IPS-18a (cell line): ENCODE results near the gene S100B.
A peak's percentile ranks its signal among the peaks of the same experiment; 100 is the strongest.
"Not testable (repeated sequence)": the region's sequence is repeated elsewhere in the genome, so short reads cannot be mapped to it uniquely, and the experiment has no call there.

Source experiments
- H3K27ac ChIP-seq: one replicate; pipeline ENCODE4 v1.5.1; 2013; ENCODE audit warnings: low read length
- H3K27me3 ChIP-seq: one replicate; pipeline ENCODE4 v1.6.1; 2013; ENCODE audit warnings: mild to moderate bottlenecking, low read length; ENCODE audit not compliant: control insufficient read depth, insufficient read depth
- H3K36me3 ChIP-seq: one replicate; pipeline ENCODE4 v1.6.1; 2013; ENCODE audit warnings: low read depth, low read length; ENCODE audit not compliant: control insufficient read depth
- H3K4me1 ChIP-seq: one replicate; pipeline ENCODE4 v1.6.1; 2013; ENCODE audit warnings: low read depth, low read length; ENCODE audit not compliant: control insufficient read depth
- H3K4me3 ChIP-seq: one replicate; pipeline ENCODE4 v1.5.1; 2013; ENCODE audit warnings: low read length
- H3K9ac ChIP-seq: one replicate; pipeline ENCODE4 v1.6.1; 2013; ENCODE audit warnings: mild to moderate bottlenecking, low read length, moderate library complexity
- H3K9me3 ChIP-seq: one replicate; pipeline ENCODE4 v1.6.1; 2013; ENCODE audit warnings: low read depth, low read length; ENCODE audit not compliant: control insufficient read depth

Gene S100B

DNA sequence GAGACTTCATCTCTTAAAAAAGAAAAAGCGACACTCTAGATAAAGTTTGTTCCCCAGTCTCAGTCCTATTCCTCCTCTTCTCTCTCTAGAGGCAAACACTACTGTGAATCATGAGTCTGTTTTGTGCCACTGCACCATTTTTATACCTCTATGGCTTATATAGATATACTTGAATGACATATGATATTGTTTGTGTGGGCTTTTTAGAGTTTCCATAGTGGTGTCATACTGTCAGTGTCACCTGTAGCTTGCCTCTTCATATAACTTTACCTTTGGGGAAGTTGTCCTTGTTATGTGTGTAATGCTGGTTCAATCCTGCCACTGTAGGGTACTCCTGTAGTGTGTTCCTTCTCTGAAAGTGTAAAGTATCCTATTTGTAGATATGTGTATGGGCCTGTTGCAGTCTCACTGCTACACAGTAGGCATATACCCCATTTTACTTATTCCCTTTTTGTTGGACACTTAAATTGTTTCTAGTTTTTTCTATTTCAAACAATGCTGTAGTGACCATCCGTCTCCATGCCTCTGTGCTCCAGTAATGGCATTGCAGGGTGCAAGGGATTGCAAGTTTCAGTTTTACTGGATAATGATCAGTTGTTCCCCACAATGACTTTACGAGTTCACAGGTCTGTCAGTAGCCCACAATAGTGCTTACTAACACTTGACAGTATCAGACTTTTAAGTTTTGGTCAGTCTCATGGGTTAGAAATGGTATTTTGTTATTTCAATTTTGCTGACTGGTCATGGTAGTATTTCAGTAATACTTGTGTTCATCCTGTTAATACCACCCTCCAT, 33.3 kb upstream of the S100B start:
- Histone ChIP-seq H3K4me1 (peaks cover 9% of the 10 kb centered on the region), H3K27ac (no peak overlapping the region), H3K36me3 (peaks cover 4% of the 10 kb centered on the region), H3K9ac (no peak overlapping the region), H3K4me3 (no peak overlapping the region), H3K9me3 (no peaks in the 10 kb centered on the region), H3K27me3 (no peaks in the 10 kb centered on the region)

DNA sequence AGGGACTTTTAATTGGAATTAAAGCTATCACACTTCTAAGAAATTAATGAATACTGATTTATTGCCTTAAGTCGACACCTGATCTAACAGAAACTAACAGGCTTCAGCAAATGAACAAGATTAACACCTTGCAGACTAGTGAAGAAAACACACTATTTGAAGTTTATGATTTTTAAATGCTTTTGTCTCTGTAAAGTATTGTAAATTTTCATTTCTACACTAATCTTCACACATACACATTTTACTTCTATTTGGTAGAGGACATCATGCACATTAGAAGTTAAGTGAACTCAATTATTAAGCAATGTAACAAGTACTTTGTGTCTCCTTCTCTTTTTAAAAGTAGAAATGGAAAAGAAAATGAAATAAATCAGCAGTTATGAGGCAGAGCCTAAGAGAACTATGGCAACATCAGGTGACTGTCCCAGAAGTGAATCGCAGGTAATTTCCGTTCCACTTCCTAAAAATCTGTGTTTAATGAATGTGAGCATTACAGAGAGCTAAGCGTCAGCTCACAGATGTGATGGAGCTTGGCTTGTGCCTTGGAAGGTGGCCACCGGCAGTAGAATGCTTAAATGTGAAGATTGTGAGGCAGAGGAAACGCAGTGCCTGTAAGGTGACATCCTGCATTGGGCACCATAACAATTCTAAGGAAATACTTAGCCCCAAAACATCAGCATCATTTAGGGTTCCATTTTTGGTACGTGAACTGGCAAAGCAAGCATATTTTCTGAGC, 31.8 kb upstream of the S100B start:
- H3K9ac ChIP-seq, result no peak overlapping the region
- H3K27ac ChIP-seq, result no peak overlapping the region
- H3K4me3 ChIP-seq, result peak overlapping the region; percentile 93
- peaks cover 4% of the 10 kb centered on the region for H3K36me3 ChIP-seq
- H3K4me1 ChIP-seq, result peaks cover 9% of the 10 kb centered on the region
- H3K9me3 ChIP-seq, result no peaks in the 10 kb centered on the region
- H3K27me3 ChIP-seq, result no peaks in the 10 kb centered on the region

DNA sequence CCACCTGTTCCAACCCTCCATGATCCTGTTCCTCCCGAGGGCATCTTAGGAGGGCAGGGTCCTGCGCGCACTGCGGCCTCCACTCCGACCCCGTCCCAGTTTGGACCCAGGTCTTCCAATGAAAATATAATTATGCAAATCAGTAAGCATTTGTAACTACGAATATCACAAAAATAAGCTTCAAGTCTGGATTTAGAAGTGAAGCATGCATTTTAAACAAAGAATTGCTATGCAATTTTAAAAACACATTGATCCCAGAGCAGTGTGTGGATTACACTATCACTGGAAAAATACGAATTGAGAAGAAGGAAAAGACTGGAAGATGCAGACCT, 31.3 kb upstream of the S100B start:
- H3K4me1 ChIP-seq, result peaks cover 9% of the 10 kb centered on the region
- no peak overlapping the region for H3K27ac ChIP-seq

DNA sequence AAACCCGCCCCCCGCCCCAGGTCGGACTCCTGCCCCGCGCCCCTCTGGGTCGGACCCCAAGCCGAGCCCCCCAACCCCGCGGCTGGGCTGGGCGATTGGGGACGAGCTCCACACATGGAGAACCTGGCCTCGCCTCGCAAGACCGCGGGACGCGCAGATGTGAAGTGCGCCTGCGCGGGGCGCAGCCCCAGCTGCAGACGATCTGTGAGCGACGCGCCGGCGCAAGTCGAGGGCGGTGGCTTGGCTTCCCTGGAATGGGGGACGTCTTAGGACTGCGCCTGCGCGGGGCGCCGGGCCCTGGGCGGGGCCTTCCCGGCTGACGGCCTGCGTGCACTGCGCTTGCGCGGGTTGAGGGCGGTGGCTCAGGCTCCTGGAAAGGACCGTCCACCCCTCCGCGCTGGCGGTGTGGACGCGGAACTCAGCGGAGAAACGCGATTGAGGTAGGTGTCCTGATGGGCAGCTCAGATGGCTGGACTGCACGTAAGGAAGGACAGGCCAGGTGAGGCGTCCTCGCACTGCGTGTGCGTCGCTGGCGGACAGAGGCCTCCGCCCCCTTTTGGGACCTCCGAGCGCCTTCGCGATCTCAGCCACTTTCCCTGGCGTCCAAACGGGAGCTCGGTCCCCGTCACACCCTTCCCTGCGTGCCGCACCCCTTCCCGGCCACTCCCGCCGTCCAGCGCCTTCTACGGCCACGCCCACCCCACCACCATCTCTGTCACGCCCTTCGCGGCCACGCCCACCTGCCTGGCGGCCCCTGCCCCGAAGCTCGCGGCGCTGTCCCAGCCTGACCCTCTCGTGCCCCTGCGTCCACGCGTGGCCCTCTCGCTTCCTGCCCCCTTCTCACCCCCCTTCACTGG, 30.7 kb upstream of the S100B start, which contains the start of gene PRMT2:
PRMT2 (plus strand) TSS at position 351 of the 857 bp plus-strand sequence. CDS start 1,278 bp downstream, outside the sequence.
- Histone ChIP-seq H3K4me1 (peaks cover 9% of the 10 kb centered on the region), H3K4me3 (peak within 1 kb of the TSS; percentile 93), H3K36me3 (peaks cover 4% of the 10 kb centered on the region), H3K9ac (peak within 1 kb of the TSS; percentile 87), H3K27me3 (no peaks in the 10 kb centered on the region), H3K9me3 (no peaks in the 10 kb centered on the region), H3K27ac (peak within 1 kb of the TSS; percentile 84)

More for the DNA sequence above, 31.3 kb upstream of the S100B start:
- Histone ChIP-seq H3K36me3 (peaks cover 4% of the 10 kb centered on the region), H3K9me3 (no peaks in the 10 kb centered on the region), H3K4me3 (peak overlapping the region; percentile 93), H3K27me3 (no peaks in the 10 kb centered on the region), H3K9ac (peak overlapping the region; percentile 87)

DNA sequence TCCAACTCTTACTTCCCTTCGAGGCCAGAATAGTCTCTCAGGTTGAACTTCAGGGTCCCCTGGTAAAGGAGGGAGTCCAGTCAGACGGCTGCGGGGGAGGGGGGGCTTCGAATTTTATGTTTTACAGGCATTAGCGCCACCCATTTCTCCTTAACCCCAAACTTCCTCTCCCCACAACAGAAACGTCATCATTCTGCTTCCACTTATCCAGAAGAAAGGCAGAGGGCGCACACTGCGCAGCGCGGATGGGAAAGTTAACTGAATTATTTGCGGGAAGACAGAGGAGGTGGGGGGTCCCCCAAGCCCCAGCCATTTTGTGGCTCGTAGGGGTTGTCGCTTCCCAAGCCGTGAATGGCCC, 30.1 kb upstream of the S100B start:
- peak overlapping the region; percentile 87 for H3K9ac ChIP-seq
- peak overlapping the region; percentile 84 for H3K27ac ChIP-seq
- no peaks in the 10 kb centered on the region for H3K9me3 ChIP-seq
- H3K4me1 ChIP-seq, result peaks cover 9% of the 10 kb centered on the region
- peaks cover 4% of the 10 kb centered on the region for H3K36me3 ChIP-seq
- H3K4me3 ChIP-seq, result peak overlapping the region; percentile 93
- no peaks in the 10 kb centered on the region for H3K27me3 ChIP-seq

DNA sequence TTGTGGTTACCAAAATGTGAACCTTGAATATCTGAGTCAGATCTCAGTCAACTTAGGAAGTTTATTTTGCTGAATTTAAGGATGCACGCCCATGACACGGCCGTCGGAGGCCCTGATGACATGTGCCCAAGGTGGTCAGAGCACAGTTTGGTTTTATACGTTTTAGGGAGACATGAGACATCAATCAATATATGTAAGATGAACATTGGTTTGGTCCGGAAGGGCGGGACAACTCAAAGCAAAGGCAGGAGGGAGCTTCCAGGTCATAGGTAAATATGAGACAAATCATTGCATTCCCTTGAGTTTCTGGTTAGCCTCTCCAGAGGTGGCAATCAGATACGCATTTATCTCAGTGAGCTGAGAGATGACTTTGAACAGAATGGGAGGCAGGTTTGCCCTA, 29.5 kb upstream of the S100B start:
- no peaks in the 10 kb centered on the region for H3K27me3 ChIP-seq
- H3K4me1 ChIP-seq, result peaks cover 9% of the 10 kb centered on the region
- H3K9me3 ChIP-seq, result no peaks in the 10 kb centered on the region
- peak overlapping the region; percentile 87 for H3K9ac ChIP-seq
- peak overlapping the region; percentile 93 for H3K4me3 ChIP-seq
- H3K36me3 ChIP-seq, result peaks cover 4% of the 10 kb centered on the region
- H3K27ac ChIP-seq, result no peak overlapping the region

DNA sequence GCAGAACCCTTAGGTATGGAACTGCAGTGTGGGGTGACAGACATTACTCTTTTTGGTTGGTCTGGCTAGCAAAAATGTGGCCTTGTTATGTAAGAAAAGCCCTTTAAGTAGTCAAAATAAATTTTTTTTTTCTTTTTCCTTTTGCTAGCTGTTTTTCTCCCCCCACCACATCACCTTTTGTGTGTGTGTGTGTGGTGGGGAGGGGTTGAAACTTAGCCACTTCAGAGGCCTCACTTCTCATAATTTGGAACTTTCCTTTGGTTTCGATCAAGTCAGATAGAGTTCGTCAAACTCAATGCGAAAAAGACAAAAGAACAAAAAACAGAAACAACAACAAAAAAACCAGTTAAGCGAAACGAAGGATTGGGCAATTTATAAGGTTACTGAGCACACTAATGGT, 28.7 kb upstream of the S100B start:
- Histone ChIP-seq H3K9ac (no peak overlapping the region), H3K4me1 (peaks cover 9% of the 10 kb centered on the region), H3K27ac (no peak overlapping the region), H3K36me3 (peaks cover 4% of the 10 kb centered on the region), H3K4me3 (no peak overlapping the region), H3K27me3 (no peaks in the 10 kb centered on the region), H3K9me3 (no peaks in the 10 kb centered on the region)

DNA sequence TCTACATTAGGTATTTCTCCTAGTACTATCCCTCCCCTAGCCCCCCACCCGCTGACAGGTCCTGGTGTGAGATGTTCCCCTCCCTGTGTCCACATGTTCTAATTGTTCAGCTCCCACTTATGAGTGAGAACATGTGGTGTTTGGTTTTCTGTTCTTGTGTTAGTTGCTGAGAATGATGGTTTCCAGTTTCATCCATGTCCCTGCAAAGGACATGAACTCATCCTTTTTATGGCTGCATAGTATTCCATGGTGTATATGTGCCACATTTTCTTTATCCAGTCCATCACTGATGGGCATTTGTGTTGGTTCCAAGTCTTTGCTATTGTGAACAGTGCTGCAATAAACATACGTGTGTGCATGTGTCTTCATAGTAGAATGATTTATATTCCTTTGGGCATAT, 26.0 kb upstream of the S100B start:
- not testable (repeated sequence) for H3K4me1 ChIP-seq, H3K4me3 ChIP-seq, H3K27me3 ChIP-seq, H3K9ac ChIP-seq, H3K27ac ChIP-seq, H3K36me3 ChIP-seq, H3K9me3 ChIP-seq

DNA sequence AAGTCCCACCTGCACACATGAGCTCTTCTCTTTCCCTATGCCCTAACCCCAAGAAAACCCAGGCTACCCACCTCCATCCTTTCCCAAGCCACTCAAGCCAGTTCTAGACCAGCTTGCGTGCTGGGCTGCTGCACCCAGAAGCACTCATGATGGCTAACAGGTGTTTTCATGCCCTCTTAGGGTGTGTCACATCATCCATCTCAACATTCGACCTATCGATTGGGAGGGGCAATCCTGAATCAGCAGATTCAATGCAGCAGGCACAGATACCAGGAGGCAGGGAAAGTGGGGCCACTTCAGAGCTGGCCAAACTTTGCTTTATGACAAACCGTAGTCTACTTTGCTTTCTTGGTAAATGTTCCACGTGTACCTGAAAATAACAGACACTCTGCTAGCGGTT, 24.0 kb upstream of the S100B start:
- H3K36me3 ChIP-seq, result no peaks in the 10 kb centered on the region
- H3K9ac ChIP-seq, result no peak overlapping the region
- H3K4me3 ChIP-seq, result no peak overlapping the region
- H3K27me3 ChIP-seq, result no peaks in the 10 kb centered on the region
- H3K27ac ChIP-seq, result no peak overlapping the region
- H3K4me1 ChIP-seq, result no peaks in the 10 kb centered on the region
- no peaks in the 10 kb centered on the region for H3K9me3 ChIP-seq

DNA sequence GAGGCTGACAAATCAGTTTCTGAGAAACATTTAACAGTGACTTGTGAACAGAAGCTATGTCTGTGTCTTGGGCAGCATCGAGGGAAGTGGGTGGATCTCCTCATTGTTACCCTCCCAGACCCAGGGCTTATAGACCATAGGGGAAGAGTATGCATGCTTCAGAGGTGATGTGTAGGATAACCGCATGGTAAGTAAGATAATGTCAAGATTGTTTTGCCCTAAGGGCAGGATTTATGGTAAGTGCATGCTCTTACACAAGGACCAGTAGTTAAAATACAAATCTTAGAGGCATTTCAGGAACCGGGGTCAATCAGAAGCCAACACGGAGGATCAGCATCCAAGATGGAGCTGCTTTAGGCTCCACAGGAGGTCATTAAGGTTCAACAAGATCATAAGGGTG, 22.8 kb upstream of the S100B start:
- H3K36me3 ChIP-seq, result no peaks in the 10 kb centered on the region
- H3K27me3 ChIP-seq, result no peaks in the 10 kb centered on the region
- H3K4me1 ChIP-seq, result no peaks in the 10 kb centered on the region
- H3K9ac ChIP-seq, result no peak overlapping the region
- H3K27ac ChIP-seq, result no peak overlapping the region
- H3K4me3 ChIP-seq, result no peak overlapping the region
- no peaks in the 10 kb centered on the region for H3K9me3 ChIP-seq

DNA sequence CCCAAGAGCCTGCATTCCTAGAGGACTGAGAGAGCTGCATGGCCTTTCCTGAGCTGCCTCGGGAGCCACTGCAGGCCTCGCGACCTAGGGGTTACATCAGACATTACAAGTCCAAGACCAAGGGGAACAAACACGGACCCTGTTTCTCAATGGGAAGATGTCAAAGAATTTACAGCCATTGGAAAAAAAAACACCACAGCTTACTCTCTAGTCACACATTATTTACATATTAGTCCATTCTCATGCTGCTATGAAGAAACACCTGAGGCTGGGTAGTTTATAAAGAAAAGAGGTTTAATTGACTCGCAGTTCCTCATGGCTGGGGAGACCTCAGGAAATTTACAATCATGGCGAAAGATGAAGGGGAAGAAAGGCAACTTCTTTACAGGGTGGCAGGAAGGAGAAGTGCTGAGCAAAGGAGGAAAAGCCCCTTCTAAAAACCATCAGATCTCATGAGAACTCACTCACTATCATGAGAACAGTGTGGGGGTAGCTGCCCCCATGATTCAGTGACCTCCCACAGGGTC, 22.2 kb upstream of the S100B start:
- Histone ChIP-seq H3K27me3 (no peaks in the 10 kb centered on the region), H3K4me1 (peaks cover 2% of the 10 kb centered on the region), H3K27ac (no peak overlapping the region), H3K9me3 (no peaks in the 10 kb centered on the region), H3K9ac (no peak overlapping the region), H3K4me3 (no peak overlapping the region), H3K36me3 (no peaks in the 10 kb centered on the region)
